Adrenal gland (tissue), 12 donors: ENCODE measurements around the gene PSKH1. TPM values are rescaled to one million over a fixed set of nuclear protein-coding genes. Genes with fewer than 3 reads are reported as not detected.

Source experiments
- DNase-seq, 7 donors: peaks; one replicate each; pipeline ENCODE4 v3.0.0-alpha.2; 2019 to 2020
- H3K27ac ChIP-seq, 5 donors: fragments of 200-600 bp; sonication (generic) in 4 of 5; 1 replicate in 3 of 5; 2 replicates in 2 of 5; pipeline versions ENCODE4 v1.5.1 to v1.8.0; 2016 to 2020; ENCODE audit warnings: mild to moderate bottlenecking in 1 of 5
- H3K27me3 ChIP-seq: fragments of 200-600 bp; 2 replicates; pipeline ENCODE4 v1.8.0; 2021
- H3K36me3 ChIP-seq, 2 donors: fragments of 200-600 bp; replicated peaks in 1 of 2; 1 replicate in 1 of 2; 2 replicates in 1 of 2; pipeline versions ENCODE4 v1.5.1 to v1.8.0; 2018 to 2022
- H3K4me1 ChIP-seq, 2 donors: fragments of 200-600 bp; replicated peaks in 1 of 2; 1 replicate in 1 of 2; 2 replicates in 1 of 2; pipeline versions ENCODE4 v1.5.1 to v1.8.0; 2018 to 2021
- H3K4me3 ChIP-seq, 4 donors: fragments of 200-600 bp; sonication (generic) in 3 of 4; one replicate each; pipeline ENCODE4 v1.5.1; 2016 to 2018
- H3K9me3 ChIP-seq, 3 donors: fragments of 200-600 bp; sonication (generic) in 1 of 3; replicated peaks in 1 of 3; 1 replicate in 2 of 3; 2 replicates in 1 of 3; pipeline versions ENCODE4 v1.5.1 to v1.8.0; 2016 to 2021
- CTCF ChIP-seq, 6 experiments: fragments of 450-650 bp in 4 of 6; fragments of 200-600 bp in 2 of 6; sonication (generic) in 1 of 6; IDR thresholded peaks; 1 replicate in 5 of 6; 2 replicates in 1 of 6; pipeline versions ENCODE4 v1.5.1 to v1.8.0; 2016 to 2021; ENCODE audit warnings: antibody characterized with exemption in 6 of 6, mild to moderate bottlenecking in 2 of 6, moderate library complexity in 1 of 6
- POLR2A ChIP-seq, 2 donors: fragments of 450-650 bp; IDR thresholded peaks; one replicate each; pipeline ENCODE4 v1.6.1; 2017; ENCODE audit warnings: antibody characterized with exemption in 2 of 2, mild to moderate bottlenecking in 2 of 2, moderate library complexity in 1 of 2
- WGBS, 4 donors: extraction: QIAGEN DNeasy Blood & Tissue Kit in 2 of 4; methylation state at CpG; one replicate each; pipeline versions ENCODE4 v1.1.5 to v1.1.7; 2013 to 2017; 5-methylcytosine and 5-hydroxymethylcytosine counted together
- intact Hi-C, 2 donors: fragments of 100-400 bp; cut with DNase I; formaldehyde crosslinking; loops; one replicate each; pipeline versions ENCODE4 v1.14.1 to v1.15.0; 2022 to 2023
- polyA plus RNA-seq, 3 donors: library from polyadenylated mRNA; stranded (reverse); fragments of 200-250 nt in 2 of 3; fragments of 350-450 nt in 1 of 3; fragmentation: Illumina TruSeq in 1 of 3; extraction: RNeasy Lipid Tissue Mini Kit (QIAGEN cat#74804) in 1 of 3; gene quantifications; one replicate each; pipeline ENCODE4 v1.2.3, GENCODE V29; 2013 to 2014
- small RNA-seq, 2 donors: library from RNA; depleted of rRNA; stranded (forward); fragments of <200 nt; gene quantifications; one replicate each; pipeline ENCODE3, GENCODE V24; 2016
- total RNA-seq, 9 donors: library from RNA; depleted of rRNA in 4 of 9; stranded (reverse); fragments of >200 nt in 4 of 9; fragments of 120-200 nt in 1 of 9; fragmentation: NEBNext Ultra II Directional in 1 of 9; extraction: Animal tissue kit (Norgen Biotek cat#: 25700) in 1 of 9; gene quantifications; one replicate each; pipeline versions ENCODE4 v1.1.0 to v1.2.4, GENCODE V29; 2013 to 2023
- donor health status: healthy with polysubstance abuse.
- donor health status: Bipolar disorder and iron deficiency.
- donor health status: DM: yes; HTN: yes; CAD: no.
- donor health status: DM: no; HTN: no; CAD: no.
- donor health status: DM: no; HTN: no; CAD: no.
- donor health status: DM: yes; HTN: yes; CAD: no.

The PSKH1 gene
- total and polyA plus RNA-seq, 12 donors = 9.5 to 43.7 (median 24.0) TPM

- intact Hi-C loops = no loop called here
- no peaks in the 10 kb centered on the region for H3K9me3 ChIP-seq
- H3K27ac ChIP-seq = no peak overlapping the region
- no peak overlapping the region for H3K4me3 ChIP-seq
- no peak for DNase-seq
- H3K27me3 ChIP-seq = no peaks in the 10 kb centered on the region
- H3K36me3 ChIP-seq = no peaks in the 10 kb centered on the region
- no peak for TF ChIP-seq CTCF (IDR thresholded peaks at IDR 0.05)
- TF ChIP-seq POLR2A (IDR thresholded peaks at IDR 0.05) = no peak
- no peaks in the 10 kb centered on the region for H3K4me1 ChIP-seq
- WGBS, 4 donors = 79 to 84% (median 82%) methylated on average over 12 to 14 of the region's 14 CpGs
These were observed 82.5 kb downstream of the PSKH1 start for GRCh38 chr16:67975321-67976105.

GRCh38 chr16:67976205-67976604, 83.2 kb downstream of the PSKH1 start:
- no peaks in the 10 kb centered on the region for H3K27me3 ChIP-seq
- WGBS, 4 donors = 60 to 100% (median 95%) methylated on average over 1 to 2 of the region's 2 CpGs
- DNase-seq = no peak
- no peak for TF ChIP-seq POLR2A (IDR thresholded peaks at IDR 0.05)
- no peak for TF ChIP-seq CTCF (IDR thresholded peaks at IDR 0.05)
- intact Hi-C loops = no loop called here
- no peak overlapping the region for H3K27ac ChIP-seq
- H3K4me3 ChIP-seq = no peak overlapping the region
- no peaks in the 10 kb centered on the region for H3K36me3 ChIP-seq
- H3K9me3 ChIP-seq = no peaks in the 10 kb centered on the region
- H3K4me1 ChIP-seq = no peaks in the 10 kb centered on the region

GRCh38 chr16:67977005-67977404, 84.0 kb downstream of the PSKH1 start:
- Histone ChIP-seq H3K4me1 (no peaks in the 10 kb centered on the region), H3K36me3 (no peaks in the 10 kb centered on the region), H3K27me3 (no peaks in the 10 kb centered on the region), H3K9me3 (no peaks in the 10 kb centered on the region), H3K4me3 (no peak overlapping the region), H3K27ac (no peak overlapping the region)
- intact Hi-C loops = no loop called here
- no peak for DNase-seq
- 68 to 100% (median 80%) methylated on average over 1 to 5 of the region's 5 CpGs for WGBS, 4 donors
- TF ChIP-seq CTCF (IDR thresholded peaks at IDR 0.05) (no peak), POLR2A (IDR thresholded peaks at IDR 0.05) (no peak)

- H3K9me3 ChIP-seq = no peaks in the 10 kb centered on the region
- H3K4me3 ChIP-seq = no peak overlapping the region
- no peaks in the 10 kb centered on the region for H3K36me3 ChIP-seq
- 77 to 96% (median 90%) methylated on average over 7 to 9 of the region's 9 CpGs for WGBS, 4 donors
- no peak for DNase-seq
- intact Hi-C loops = no loop called here
- H3K27ac ChIP-seq = no peak overlapping the region
- TF ChIP-seq CTCF (IDR thresholded peaks at IDR 0.05) = no peak
- TF ChIP-seq POLR2A (IDR thresholded peaks at IDR 0.05) = no peak
- no peaks in the 10 kb centered on the region for H3K4me1 ChIP-seq
- no peaks in the 10 kb centered on the region for H3K27me3 ChIP-seq
These were observed 84.6 kb downstream of the PSKH1 start for GRCh38 chr16:67977469-67978227.

Small RNAs within 50 kb of the gene (small RNA-seq; reads per million reads assigned to genes)
- gene AC040162.2 (0 reads per million in 2 donors), gene NRN1L (0 reads per million in 2 donors)

Other genes starting within 250 kb of the PSKH1 start
- 1 to 10 TPM in 5 of 9 donors, under 1 TPM in 4; 0.24 to 2.5 (median 1.0) TPM for gene CARMIL2, start 248.1 kb upstream of the PSKH1 start, total RNA-seq
- 10 to 100 TPM in 1 of 3 donors, 1 to 10 TPM in 1, under 1 TPM in 1; 0.35 to 18.5 (median 4.1) TPM for gene CARMIL2, start 248.1 kb upstream of the PSKH1 start, polyA plus RNA-seq
- 10 to 100 TPM in 8 of 9 donors, 1 to 10 TPM in 1; 9.2 to 47.0 (median 18.7) TPM for gene ACD, start 233.0 kb upstream of the PSKH1 start, total RNA-seq
- 10 to 100 TPM in 2 of 3 donors, 1 to 10 TPM in 1; 7.3 to 26.5 (median 24.3) TPM for gene ACD, start 233.0 kb upstream of the PSKH1 start, polyA plus RNA-seq
- 10 to 100 TPM in 4 of 9 donors, 1 to 10 TPM in 5; 1.9 to 49.1 (median 9.3) TPM for gene PARD6A, start 232.3 kb upstream of the PSKH1 start, total RNA-seq
- 1 to 10 TPM; 1.5 to 9.3 (median 6.7) TPM for gene PARD6A, start 232.3 kb upstream of the PSKH1 start, polyA plus RNA-seq
- gene ENKD1, start 226.5 kb upstream of the PSKH1 start, total RNA-seq = 10 to 100 TPM in 8 of 9 donors, 1 to 10 TPM in 1; 8.8 to 69.8 (median 18.1) TPM
- gene ENKD1, start 226.5 kb upstream of the PSKH1 start, polyA plus RNA-seq = 100 to 1,000 TPM in 1 of 3 donors, 10 to 100 TPM in 1, 1 to 10 TPM in 1; 3.0 to 113 (median 72.5) TPM
- 10 to 100 TPM in 4 of 9 donors, 1 to 10 TPM in 5; 4.1 to 17.9 (median 7.8) TPM for gene C16orf86, start 226.4 kb upstream of the PSKH1 start, total RNA-seq
- gene C16orf86, start 226.4 kb upstream of the PSKH1 start, polyA plus RNA-seq = 10 to 100 TPM in 1 of 3 donors, 1 to 10 TPM in 1, under 1 TPM in 1; 0.57 to 14.4 (median 8.2) TPM
- gene GFOD2, start 173.9 kb upstream of the PSKH1 start, total RNA-seq = 10 to 100 TPM; 14.2 to 43.5 (median 17.8) TPM
- gene GFOD2, start 173.9 kb upstream of the PSKH1 start, polyA plus RNA-seq = 10 to 100 TPM; 16.0 to 16.7 (median 16.7) TPM
- gene RANBP10, start 86.7 kb upstream of the PSKH1 start, total RNA-seq = 10 to 100 TPM in 7 of 9 donors, 1 to 10 TPM in 2; 9.4 to 74.1 (median 23.1) TPM
- 10 to 100 TPM; 19.1 to 45.8 (median 20.1) TPM for gene RANBP10, start 86.7 kb upstream of the PSKH1 start, polyA plus RNA-seq
- 1 to 10 TPM in 8 of 9 donors, under 1 TPM in 1; 0.72 to 3.6 (median 2.1) TPM for gene TSNAXIP1, start 86.4 kb upstream of the PSKH1 start, total RNA-seq
- gene TSNAXIP1, start 86.4 kb upstream of the PSKH1 start, polyA plus RNA-seq = 10 to 100 TPM in 2 of 3 donors, 1 to 10 TPM in 1; 2.2 to 18.7 (median 15.7) TPM
- 10 to 100 TPM; 19.9 to 85.6 (median 34.3) TPM for gene THAP11, start 50.9 kb upstream of the PSKH1 start, total RNA-seq
- gene THAP11, start 50.9 kb upstream of the PSKH1 start, polyA plus RNA-seq = 1 to 10 TPM; 8.4 to 8.6 (median 8.5) TPM
- gene NUTF2, start 46.3 kb upstream of the PSKH1 start, total RNA-seq = 100 to 1,000 TPM in 2 of 9 donors, 10 to 100 TPM in 7; 30.0 to 201 (median 79.5) TPM
- 100 to 1,000 TPM; 131 to 170 (median 134) TPM for gene NUTF2, start 46.3 kb upstream of the PSKH1 start, polyA plus RNA-seq
- 10 to 100 TPM; 18.1 to 58.6 (median 33.6) TPM for gene CENPT, start 45.6 kb upstream of the PSKH1 start, total RNA-seq
- gene CENPT, start 45.6 kb upstream of the PSKH1 start, polyA plus RNA-seq = 100 to 1,000 TPM in 2 of 3 donors, 10 to 100 TPM in 1; 15.8 to 250 (median 126) TPM
- gene EDC4, start 20.2 kb upstream of the PSKH1 start, total RNA-seq = 10 to 100 TPM; 34.0 to 70.8 (median 48.8) TPM
- 100 to 1,000 TPM in 1 of 3 donors, 10 to 100 TPM in 2; 57.8 to 115 (median 73.3) TPM for gene EDC4, start 20.2 kb upstream of the PSKH1 start, polyA plus RNA-seq
- 10 to 100 TPM in 1 of 9 donors, 1 to 10 TPM in 2, under 1 TPM in 4, not detected in 2; 0.72 to 28.2 (median 0.92) TPM for gene NRN1L, start 8.4 kb upstream of the PSKH1 start, total RNA-seq
- 1 to 10 TPM in 2 of 3 donors, under 1 TPM in 1; 0.99 to 6.8 (median 2.5) TPM for gene NRN1L, start 8.4 kb upstream of the PSKH1 start, polyA plus RNA-seq
- gene CTRL, start 38.6 kb downstream of the PSKH1 start, total RNA-seq = 1 to 10 TPM in 4 of 9 donors, under 1 TPM in 4, not detected in 1; 0.26 to 2.2 (median 1.0) TPM
- gene CTRL, start 38.6 kb downstream of the PSKH1 start, polyA plus RNA-seq = 1 to 10 TPM in 2 of 3 donors, under 1 TPM in 1; 0.09 to 4.6 (median 3.2) TPM
- gene PSMB10, start 43.6 kb downstream of the PSKH1 start, total RNA-seq = 10 to 100 TPM; 42.0 to 71.9 (median 61.0) TPM
- gene PSMB10, start 43.6 kb downstream of the PSKH1 start, polyA plus RNA-seq = 100 to 1,000 TPM in 2 of 3 donors, 10 to 100 TPM in 1; 12.6 to 315 (median 305) TPM
- 10 to 100 TPM in 4 of 9 donors, 1 to 10 TPM in 5; 4.1 to 27.6 (median 9.4) TPM for gene LCAT, start 50.9 kb downstream of the PSKH1 start, total RNA-seq
- gene LCAT, start 50.9 kb downstream of the PSKH1 start, polyA plus RNA-seq = 100 to 1,000 TPM in 1 of 3 donors, 10 to 100 TPM in 1, 1 to 10 TPM in 1; 3.0 to 240 (median 91.1) TPM
- gene SLC12A4, start 75.4 kb downstream of the PSKH1 start, total RNA-seq = 100 to 1,000 TPM in 1 of 9 donors, 10 to 100 TPM in 8; 15.4 to 101 (median 72.9) TPM
- 100 to 1,000 TPM in 1 of 3 donors, 10 to 100 TPM in 2; 39.6 to 111 (median 47.0) TPM for gene SLC12A4, start 75.4 kb downstream of the PSKH1 start, polyA plus RNA-seq
- under 1 TPM in 1 of 9 donors, not detected in 8; 0.11 TPM for gene DPEP3, start 87.2 kb downstream of the PSKH1 start, total RNA-seq
- gene DPEP3, start 87.2 kb downstream of the PSKH1 start, polyA plus RNA-seq = under 1 TPM; 0.07 to 0.32 (median 0.11) TPM
- 1 to 10 TPM in 6 of 9 donors, under 1 TPM in 3; 0.35 to 2.0 (median 1.5) TPM for gene DPEP2, start 106.2 kb downstream of the PSKH1 start, total RNA-seq
- gene DPEP2, start 106.2 kb downstream of the PSKH1 start, polyA plus RNA-seq = 1 to 10 TPM in 2 of 3 donors, under 1 TPM in 1; 0.27 to 8.4 (median 1.2) TPM
- gene DPEP2NB, start 122.7 kb downstream of the PSKH1 start, total RNA-seq = not detected
- not detected for gene DPEP2NB, start 122.7 kb downstream of the PSKH1 start, polyA plus RNA-seq
- gene DDX28, start 130.0 kb downstream of the PSKH1 start, total RNA-seq = 10 to 100 TPM in 7 of 9 donors, 1 to 10 TPM in 2; 6.4 to 18.4 (median 13.7) TPM
- 10 to 100 TPM in 1 of 3 donors, 1 to 10 TPM in 2; 6.8 to 13.0 (median 9.1) TPM for gene DDX28, start 130.0 kb downstream of the PSKH1 start, polyA plus RNA-seq
- gene DUS2, start 130.0 kb downstream of the PSKH1 start, total RNA-seq = 10 to 100 TPM in 6 of 9 donors, 1 to 10 TPM in 3; 6.3 to 25.3 (median 13.1) TPM
- 10 to 100 TPM in 2 of 3 donors, 1 to 10 TPM in 1; 7.1 to 13.2 (median 10.1) TPM for gene DUS2, start 130.0 kb downstream of the PSKH1 start, polyA plus RNA-seq
- gene NFATC3, start 192.1 kb downstream of the PSKH1 start, total RNA-seq = 10 to 100 TPM; 26.6 to 81.2 (median 36.2) TPM
- 10 to 100 TPM in 2 of 3 donors, 1 to 10 TPM in 1; 6.6 to 20.3 (median 11.6) TPM for gene NFATC3, start 192.1 kb downstream of the PSKH1 start, polyA plus RNA-seq